CD4-positive, alpha-beta T cell treated with Interleukin-12 subunit alpha and Interleukin-12 subunit beta, for 1 hour (primary cell): Measurements from ENCODE around the gene VIM.
"Not testable (repeated sequence)": the region's sequence is repeated elsewhere in the genome, so short reads cannot be mapped to it uniquely, and the experiment has no call there.

Experiments
- DNase-seq: peaks from one replicate; pipeline ENCODE4 v3.0.0-alpha.2; 2020

VIM gene

DNA sequence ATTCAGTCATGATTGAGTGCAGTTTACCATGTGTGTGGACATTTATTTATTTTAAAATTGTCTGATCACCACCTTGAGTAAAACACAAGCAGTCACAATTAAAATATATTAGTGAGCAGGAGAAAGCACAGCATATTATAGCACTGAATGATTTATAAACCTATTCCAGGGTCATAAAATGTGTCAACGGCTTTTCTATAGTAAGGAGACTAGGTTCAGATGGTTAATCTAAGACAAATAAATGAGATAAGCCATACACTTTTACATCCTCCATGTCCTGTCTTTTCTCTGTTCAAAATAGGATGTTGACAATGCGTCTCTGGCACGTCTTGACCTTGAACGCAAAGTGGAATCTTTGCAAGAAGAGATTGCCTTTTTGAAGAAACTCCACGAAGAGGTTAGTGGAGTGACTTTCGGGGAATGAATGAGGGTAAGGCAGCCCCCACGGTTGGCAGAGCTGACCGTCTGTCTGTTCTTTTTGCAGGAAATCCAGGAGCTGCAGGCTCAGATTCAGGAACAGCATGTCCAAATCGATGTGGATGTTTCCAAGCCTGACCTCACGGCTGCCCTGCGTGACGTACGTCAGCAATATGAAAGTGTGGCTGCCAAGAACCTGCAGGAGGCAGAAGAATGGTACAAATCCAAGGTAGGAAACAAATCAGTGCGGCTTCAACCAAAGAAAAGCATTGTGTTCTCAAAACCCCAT is 5.4 kb downstream of the VIM start:
- DNase-seq: peak; percentile 9

DNA sequence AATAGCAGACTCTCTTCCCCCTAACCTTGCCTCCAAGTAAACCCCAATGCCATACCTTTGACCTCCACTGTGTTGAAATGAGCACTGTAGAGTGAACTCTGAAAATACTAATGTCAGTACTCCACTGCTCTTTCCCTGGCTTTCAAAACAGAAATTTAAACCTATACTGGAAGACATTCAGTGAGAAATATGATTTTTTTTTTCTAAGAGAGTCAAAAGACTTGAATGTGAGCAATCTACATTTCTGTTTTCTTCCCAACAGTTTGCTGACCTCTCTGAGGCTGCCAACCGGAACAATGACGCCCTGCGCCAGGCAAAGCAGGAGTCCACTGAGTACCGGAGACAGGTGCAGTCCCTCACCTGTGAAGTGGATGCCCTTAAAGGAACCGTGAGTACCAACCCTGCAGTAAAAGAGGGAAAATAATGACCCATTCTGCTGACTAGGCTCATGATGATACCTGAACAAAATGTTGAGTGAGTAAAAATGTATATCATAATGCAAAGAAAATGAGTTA is 6.4 kb downstream of the VIM start:
- no peak for DNase-seq

DNA sequence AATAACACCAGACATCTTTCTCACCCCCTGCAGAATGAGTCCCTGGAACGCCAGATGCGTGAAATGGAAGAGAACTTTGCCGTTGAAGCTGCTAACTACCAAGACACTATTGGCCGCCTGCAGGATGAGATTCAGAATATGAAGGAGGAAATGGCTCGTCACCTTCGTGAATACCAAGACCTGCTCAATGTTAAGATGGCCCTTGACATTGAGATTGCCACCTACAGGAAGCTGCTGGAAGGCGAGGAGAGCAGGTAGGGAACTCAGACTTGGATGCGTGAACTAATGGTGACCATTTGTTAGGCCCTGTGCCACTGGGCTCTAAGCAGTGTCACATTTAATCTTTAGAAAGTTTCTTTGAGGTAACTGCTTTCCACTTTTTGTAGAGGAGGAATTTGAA is 7.1 kb downstream of the VIM start:
- peak; percentile 28 for DNase-seq

DNA sequence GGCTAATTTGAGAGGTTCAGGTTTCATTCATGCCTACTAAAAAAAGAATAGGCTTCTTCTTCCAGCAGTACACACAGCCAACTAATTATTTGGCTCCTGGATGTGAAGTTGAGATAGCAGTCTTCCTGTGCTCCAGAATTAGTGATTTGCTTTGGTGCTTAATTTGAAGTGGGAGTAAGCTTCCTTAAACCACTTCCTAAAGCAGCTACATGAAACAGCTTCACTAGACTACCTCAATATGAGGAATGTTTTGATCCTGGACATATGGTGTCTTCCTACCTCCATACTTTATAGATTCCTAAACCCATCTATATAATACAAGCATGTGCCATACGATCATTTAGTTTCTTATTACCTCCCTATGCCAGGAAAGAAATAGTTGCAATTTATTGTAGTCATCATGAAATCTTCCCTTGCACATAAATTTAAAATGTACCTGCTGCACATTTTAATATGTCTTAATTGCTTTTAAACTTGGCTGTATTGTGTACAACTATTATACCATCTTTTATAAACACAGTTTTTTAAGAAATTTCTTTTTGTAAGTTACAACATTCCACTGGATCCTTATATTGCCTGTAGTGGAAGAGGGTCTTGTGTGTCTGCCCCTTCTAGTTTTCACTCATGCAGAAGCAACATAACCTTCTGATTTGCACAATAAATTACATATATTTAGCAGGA is 8.6 kb downstream of the VIM start:
- peak; percentile 23 for DNase-seq

DNA sequence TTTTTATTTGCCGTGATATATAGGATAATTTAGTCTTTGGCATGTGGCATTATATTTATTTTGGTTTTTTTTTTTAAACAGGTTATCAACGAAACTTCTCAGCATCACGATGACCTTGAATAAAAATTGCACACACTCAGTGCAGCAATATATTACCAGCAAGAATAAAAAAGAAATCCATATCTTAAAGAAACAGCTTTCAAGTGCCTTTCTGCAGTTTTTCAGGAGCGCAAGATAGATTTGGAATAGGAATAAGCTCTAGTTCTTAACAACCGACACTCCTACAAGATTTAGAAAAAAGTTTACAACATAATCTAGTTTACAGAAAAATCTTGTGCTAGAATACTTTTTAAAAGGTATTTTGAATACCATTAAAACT is 9.1 kb downstream of the VIM start:
- no peak for DNase-seq

DNA sequence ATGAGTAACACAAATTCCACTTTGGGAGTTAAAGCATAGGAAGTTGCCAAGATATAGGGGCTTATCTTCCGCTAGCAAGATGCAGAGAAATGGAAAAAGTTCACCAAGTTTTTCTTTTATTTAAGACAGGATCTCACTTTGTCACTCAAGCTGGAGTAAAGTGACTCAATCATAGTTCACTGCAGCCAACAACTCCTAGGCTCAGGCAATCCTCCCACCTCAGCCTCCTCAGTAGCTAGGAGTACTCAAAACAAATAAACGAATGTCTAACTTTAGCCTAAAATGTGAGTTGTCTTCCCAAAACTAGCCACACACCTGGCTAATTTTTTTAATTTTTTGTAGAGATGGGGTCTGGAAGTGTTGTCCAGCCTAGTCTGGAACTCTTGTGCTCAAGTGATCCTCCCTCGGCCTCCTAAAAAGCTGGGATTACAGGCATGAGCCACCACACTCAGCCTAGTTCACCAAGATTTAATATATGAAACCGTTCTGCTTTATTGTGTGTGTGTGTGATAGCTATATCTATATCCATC is 9.9 kb downstream of the VIM start:
- peak; percentile 38 for DNase-seq

DNA sequence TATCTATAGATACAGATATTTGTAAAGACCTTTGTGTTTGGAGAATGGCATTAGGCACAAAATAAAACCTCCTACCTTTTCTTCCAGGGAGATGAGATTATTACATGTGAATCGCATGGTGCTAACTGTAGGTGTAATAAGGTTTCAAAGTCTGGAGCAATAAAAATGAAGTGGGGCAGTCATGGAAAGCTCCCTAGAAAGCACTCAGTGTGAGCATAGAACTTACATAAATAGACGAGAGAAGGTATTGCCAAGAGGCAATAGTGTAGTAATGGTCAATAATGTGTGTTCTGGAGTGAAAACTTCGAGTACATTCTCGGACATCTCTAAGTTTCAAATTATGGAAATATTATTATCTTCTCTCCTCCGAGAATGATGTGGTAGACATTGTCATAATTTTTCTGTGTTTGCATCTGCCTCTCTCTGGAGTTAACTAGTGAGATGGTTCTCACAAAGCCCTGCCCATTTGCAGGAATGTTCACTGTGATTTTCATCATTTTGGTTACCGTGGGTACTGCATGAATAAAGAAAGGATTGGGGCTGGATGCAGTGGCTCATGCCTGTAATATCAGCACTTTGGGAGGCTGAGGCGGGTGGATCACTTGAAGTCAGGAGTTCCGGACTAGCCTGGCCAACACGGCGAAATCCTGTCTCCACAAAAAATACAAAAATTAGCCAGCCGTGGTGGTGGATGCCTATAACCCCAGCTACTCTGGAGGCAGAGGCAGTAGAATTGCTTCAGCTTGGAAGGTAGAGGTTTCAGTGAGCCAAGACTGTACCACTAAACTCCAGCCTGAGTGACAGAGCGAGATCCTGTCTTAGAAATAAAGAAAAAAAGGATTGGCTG is 10.6 kb downstream of the VIM start:
- peak; percentile 57 for DNase-seq

DNA sequence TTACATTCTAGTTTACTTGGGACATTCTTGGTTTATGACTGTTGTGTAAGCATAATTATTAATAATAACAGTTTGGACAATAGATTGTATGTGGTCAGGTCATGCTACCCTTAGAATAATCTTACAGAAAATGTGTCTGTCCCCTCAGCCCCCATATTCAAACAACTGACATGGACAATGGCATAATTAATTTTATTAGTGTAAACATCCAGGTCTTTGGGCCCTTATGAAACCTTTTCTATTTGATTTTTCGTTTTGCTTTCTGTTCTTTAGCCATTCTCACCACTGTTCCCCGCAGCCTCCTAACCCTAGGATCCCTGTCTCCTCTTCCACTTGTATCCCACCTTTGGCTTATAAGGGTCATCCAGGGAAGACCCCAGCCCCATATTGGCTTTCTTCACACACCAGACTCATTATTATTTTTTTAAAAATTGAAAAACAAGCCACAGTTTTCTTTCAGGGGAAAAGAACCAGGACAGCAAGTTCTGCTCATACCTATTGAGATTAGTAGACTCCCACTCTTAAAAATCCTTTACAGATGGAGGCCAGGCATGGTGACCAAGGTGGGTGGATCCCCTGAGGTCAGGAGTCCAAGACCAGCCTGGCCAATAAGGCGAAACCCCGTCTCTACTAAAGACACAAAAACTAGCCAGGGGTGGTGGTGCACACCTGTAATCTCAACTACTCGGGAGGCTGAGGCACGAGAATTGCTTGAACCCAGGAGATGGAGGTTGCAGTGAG is 11.5 kb downstream of the VIM start:
- peak; percentile 24 for DNase-seq

DNA sequence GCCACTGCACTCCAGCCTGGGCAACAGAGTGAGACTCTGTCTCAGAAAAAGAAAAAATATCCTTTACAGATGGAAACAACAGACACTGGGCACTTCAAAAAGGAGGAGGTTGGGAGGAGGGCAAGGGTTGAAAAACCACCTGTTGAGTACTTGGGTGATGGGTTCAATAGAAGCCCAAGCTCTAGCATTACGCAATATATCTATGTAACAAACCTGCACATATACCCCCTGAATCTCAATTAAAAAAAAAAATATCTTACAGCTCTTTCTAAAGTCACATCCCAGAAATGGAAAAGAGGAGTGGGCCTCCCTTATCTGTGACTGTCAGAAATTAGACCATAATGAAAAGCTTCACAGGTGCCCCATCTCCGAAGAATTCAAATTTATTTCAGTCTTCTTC is 12.1 kb downstream of the VIM start:
- peak; percentile 20 for DNase-seq

DNA sequence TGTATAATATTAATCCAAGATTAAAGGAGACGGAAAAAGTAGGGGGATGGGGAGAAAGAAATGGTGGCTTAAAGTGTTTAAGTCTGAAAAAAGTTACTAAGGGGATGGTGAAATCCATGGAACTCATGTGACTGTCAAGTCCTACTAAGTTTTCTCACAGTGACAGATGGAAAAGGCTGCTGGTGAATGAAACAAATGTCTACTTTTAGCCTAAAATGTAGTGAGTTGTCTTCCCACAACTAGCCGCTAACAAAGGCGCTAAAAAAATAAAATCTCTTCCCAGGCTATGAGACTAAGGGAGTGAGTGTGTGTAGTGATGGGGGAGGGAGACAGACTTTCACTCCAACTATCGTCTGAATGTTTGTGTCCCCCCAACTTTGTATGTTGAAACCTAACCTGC is 12.6 kb downstream of the VIM start:
- DNase-seq: no peak

DNA sequence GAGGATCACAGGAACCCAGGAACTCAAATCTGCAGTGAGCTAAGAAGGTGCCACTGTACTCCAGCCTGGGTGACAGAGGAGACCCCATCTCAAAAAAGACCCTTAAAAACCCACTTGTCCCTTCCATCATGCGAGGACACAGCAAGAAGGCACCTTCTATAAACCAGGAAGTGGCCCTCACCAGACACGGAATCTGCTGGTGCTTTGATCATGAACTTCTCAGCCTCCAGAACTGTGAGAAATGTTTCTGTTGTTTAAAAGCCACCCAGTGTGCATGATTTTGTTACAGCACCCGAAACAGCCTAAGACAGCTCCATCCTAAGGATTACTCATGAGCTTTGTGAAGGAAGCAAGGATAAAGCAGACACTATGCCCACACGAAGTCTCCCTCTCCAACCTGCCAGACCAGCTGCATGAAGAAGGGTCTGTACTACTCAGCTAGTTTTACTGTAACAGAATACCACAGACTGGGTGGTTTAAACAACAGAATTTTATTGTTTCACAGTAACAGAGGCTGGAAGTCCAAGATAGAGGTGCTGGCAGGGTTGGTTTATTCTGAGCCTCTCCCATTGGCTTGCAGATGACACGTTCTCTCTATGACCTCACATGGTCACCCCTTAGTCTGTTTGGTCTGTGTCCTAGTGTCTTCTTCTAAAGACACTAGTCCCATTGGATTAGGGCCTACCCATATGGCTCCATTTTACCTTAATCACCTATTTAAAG is 13.7 kb downstream of the VIM start:
- no peak for DNase-seq

DNA sequence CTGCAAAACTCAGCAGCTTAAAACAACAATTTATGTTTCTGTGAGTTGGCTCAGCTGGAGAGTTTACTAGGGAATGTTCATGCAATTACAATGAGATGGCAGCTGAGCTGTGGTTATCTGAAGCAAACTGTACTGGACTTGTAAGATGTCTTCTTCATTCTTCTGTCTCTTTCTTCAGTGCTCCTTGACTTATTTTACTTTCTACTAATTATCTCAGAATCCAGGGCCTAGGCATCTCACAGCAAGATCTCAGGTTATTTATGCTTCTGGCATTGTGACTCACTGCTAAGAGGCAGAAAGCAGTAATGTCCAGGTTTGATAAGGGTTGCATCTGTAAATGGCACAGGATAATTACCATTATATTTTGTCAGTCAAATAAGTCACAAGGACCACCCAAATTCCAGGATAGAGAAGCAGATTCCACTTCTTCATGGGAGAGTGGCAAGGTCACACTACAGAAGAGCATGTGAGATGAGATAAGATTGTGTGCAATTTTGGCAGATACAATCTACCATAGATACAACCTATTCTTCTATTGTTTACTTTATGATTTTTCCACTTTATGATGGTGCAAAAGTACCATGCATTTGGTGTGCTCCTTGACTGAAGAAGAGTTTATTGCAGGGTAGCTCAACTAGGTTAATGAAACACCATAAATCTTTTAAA is 16.8 kb downstream of the VIM start:
- DNase-seq: no peak

DNA sequence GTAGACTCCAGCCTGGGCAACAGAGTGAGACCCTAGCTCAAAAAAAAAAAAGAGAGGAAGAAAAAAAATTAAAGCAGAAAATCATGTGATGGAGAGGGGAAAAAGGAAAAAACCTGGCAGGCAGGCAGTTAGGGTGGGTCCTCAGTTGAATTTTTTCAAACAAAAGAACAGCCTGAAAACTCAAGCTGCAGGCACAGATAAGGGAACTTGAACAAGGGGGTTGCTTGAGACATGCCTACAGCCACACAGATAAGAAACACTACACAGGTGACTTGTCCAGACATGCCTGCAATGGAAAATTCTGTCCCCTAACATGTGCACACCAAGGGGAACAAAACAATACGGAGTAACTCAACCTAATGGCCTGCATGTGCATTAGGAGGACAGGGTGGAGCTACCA is 19.2 kb downstream of the VIM start:
- DNase-seq: no peak

DNA sequence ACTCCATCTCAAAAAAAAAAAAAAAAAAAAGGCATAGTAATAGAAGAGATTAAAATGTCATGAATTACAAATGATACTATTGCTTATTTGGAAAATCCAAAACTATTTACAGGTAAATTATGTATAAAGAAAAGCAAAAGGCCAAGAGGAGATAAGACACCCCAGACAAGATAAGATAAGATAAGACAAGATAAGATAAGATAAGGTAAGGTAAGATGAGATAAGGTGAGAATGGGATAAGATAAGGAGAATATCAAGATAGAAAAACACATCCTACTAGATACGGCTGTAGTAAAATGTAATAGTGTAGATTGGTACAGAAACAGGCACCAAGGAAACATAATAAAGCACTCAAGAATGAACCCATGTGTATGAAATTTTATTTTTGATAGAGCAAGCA is 20.9 kb downstream of the VIM start:
- DNase-seq: no peak

DNA sequence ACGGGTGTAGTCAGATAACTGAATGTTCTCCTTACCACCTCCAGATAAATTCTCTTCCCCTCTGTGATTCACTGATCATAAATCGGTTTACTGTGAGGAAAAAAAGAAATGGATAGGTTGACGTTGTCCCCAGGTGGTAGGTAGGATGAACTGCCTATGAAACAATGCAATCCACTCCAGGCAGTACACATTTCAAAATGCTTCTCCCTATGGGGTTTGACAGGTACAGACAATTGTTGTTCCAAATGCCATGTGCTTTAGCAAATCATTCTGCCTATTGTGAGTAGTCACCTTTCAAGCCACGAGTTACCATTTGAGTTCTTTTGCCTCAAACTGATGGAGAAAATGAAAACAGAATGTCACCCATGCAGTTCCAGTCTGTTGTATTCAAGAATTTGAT is 21.8 kb downstream of the VIM start:
- peak; percentile 28 for DNase-seq

DNA sequence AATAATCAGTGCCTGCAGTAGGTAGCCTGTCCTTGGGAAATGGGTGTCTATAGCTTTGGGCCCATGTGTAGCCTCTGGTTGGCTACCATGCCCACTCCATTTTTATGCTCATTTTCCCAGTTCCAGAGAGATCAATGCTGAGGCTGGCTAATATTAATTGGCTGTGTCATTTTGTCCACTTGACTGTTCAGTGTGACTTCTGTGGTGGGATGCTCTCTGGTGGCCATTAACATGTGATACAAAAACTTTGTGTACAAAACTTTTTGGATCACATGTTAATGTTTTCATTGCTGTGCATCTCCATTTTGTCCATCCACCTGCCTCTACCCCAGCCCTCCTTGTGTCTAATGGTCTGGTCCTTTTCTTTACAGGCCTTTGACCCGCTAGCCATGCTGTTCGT is 22.7 kb downstream of the VIM start:
- DNase-seq: no peak

DNA sequence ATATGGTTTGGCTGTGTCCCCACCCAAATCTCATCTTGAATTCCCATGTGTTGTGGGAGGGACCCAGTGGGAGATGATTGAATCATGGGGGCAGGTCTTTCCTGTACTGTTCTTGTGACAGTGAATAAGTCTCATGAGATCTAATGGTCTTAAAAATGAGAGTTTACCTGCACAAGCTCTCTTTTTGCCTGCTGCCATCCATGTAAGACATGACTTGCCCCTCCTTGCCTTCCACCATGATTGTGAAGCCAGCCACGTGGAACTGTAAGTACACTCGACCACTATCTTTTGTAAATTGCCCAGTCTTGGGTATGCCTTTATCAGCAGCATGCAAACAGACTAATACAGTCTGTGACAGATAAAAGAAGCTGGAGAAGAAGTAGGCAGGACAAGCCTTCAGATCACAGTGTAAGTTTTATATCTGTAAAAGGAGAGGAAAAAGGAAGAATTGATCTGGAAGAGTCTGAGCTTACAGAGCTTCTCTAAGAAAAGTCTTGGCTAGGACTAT is 26.6 kb downstream of the VIM start:
- not testable (repeated sequence) for DNase-seq

DNA sequence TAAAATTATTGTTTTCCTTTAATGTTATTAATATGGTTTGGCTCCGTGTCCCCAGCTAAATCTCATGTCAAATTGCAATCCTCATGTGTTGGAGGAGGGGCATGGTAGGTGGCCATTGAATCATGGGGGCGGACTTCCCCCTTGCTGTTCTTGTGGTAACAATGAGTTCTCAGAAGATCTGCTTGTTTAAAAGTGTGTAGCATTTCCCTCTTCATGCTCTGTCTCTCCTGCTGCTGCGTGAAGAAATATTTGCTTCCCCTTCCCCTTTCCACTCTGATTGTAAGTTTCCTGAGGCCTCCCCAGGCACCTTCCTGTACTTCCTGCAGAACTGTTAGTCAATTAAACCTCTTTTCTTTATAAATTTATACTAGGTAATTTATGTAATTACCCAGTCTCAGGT is 27.5 kb downstream of the VIM start:
- no peak for DNase-seq

DNA sequence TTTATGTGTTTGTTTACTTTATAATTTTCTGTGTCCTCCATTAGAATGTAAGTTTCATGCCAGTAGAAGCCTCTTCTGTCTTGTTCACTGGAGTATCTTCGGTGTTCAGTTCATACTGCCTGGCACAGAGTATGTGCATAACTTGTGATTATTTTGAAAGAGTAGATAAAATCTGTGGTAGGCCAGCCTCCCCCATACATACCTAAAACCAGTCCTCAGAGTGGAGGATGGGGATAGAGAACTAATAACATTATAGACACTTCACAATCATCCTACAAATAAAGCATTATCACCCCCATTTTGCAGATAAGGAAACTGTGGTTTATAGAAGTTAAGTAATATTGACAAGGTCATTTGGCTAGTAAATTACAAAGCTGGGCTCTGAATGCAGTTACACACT is 28.0 kb downstream of the VIM start:
- DNase-seq: no peak

DNA sequence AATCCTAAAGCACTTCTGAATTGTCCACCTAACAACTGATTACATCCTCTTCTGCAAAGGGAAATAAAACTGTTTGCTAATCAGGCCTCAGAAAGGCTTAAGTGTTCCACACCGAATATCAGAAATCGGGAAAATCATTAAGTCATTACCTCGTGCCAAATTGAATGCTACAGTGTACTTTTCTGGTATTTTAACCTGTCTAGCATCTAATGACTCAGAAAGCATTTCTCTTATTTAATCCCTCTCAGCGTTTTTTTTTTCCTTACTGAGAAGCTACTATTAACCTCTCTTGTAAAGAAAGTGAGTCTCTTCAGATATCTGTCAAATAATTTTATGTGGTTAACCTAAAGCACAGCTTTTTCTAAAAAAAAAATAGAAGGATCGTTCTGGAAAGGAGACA is 28.6 kb downstream of the VIM start:
- no peak for DNase-seq
